MM.1S (cell line): Measurements from ENCODE around the gene GPR160.
"Not testable (repeated sequence)": the region's sequence is repeated elsewhere in the genome, so short reads cannot be mapped to it uniquely, and the experiment has no call there.

ENCODE experiments used
- DNase-seq: peaks from one replicate; pipeline ENCODE4 v3.0.0-alpha.2; 2015
- H2AFZ ChIP-seq: fragments of 300-600 bp; sonication (generic); 2 replicates; pipeline ENCODE4 v1.6.0; 2016; ENCODE audit warnings: antibody characterized with exemption, low read length
- H3F3A ChIP-seq: fragments of 300-600 bp; sonication (generic); 2 replicates; pipeline ENCODE4 v1.6.1; 2016; ENCODE audit warnings: mild to moderate bottlenecking, antibody characterized with exemption, low read length, moderate library complexity, mixed read lengths; ENCODE audit not compliant: insufficient read depth
- H3K27ac ChIP-seq: fragments of 300-600 bp; sonication (generic); 2 replicates; pipeline ENCODE4 v1.5.1; 2016; ENCODE audit warnings: mild to moderate bottlenecking, low read length
- H3K27me3 ChIP-seq: fragments of 300-600 bp; sonication (generic); replicated peaks from 2 replicates; pipeline ENCODE4 v1.6.0; 2016; ENCODE audit warnings: low read length; ENCODE audit not compliant: insufficient read depth
- H3K36me3 ChIP-seq: fragments of 300-600 bp; sonication (generic); replicated peaks from 2 replicates; pipeline ENCODE4 v1.6.1; 2016; ENCODE audit warnings: mild to moderate bottlenecking, low read length, mixed read lengths; ENCODE audit not compliant: insufficient read depth
- H3K4me1 ChIP-seq: fragments of 300-600 bp; sonication (generic); 2 replicates; pipeline ENCODE4 v1.6.1; 2016; ENCODE audit warnings: low read length, mixed read lengths
- H3K4me2 ChIP-seq: fragments of 300-600 bp; sonication (generic); 2 replicates; pipeline ENCODE4 v1.6.0; 2016; ENCODE audit warnings: low read depth, low read length
- H3K4me3 ChIP-seq: fragments of 300-600 bp; sonication (generic); 2 replicates; pipeline ENCODE4 v1.5.1; 2016; ENCODE audit warnings: low read length, mixed read lengths
- H3K79me2 ChIP-seq: fragments of 300-600 bp; sonication (generic); 2 replicates; pipeline ENCODE4 v1.6.1; 2016; ENCODE audit warnings: mixed run types, low read length, mixed read lengths
- H3K9ac ChIP-seq: fragments of 300-600 bp; sonication (generic); 2 replicates; pipeline ENCODE4 v1.6.1; 2016; ENCODE audit warnings: low read length, mixed read lengths
- H3K9me2 ChIP-seq: fragments of 300-600 bp; sonication (generic); replicated peaks from 2 replicates; pipeline ENCODE4 v1.6.1; 2016; ENCODE audit warnings: mild to moderate bottlenecking, low read length, mixed read lengths; ENCODE audit not compliant: insufficient read depth
- H3K9me3 ChIP-seq: fragments of 300-600 bp; sonication (generic); replicated peaks from 2 replicates; pipeline ENCODE4 v1.6.1; 2016; ENCODE audit warnings: mild to moderate bottlenecking, low read length, mixed read lengths; ENCODE audit not compliant: insufficient read depth
- H4K20me1 ChIP-seq: fragments of 300-600 bp; sonication (generic); 2 replicates; pipeline ENCODE4 v1.6.1; 2016; ENCODE audit warnings: mild to moderate bottlenecking, low read length, moderate library complexity, mixed read lengths; ENCODE audit not compliant: insufficient read depth
- EZH2 ChIP-seq: fragments of 300-600 bp; sonication (generic); optimal IDR thresholded peaks from 2 replicates; pipeline ENCODE3; 2017; ENCODE audit warnings: low read depth, mild to moderate bottlenecking, antibody characterized with exemption, low read length, mixed read lengths
- EZH2phosphoT487 ChIP-seq: fragments of 300-600 bp; sonication (generic); IDR thresholded peaks from 2 replicates; pipeline ENCODE4 v1.6.1; 2018; ENCODE audit warnings: antibody characterized with exemption, low read length
- TF ChIP-seq, protein P1 (sequence below): fragments of 300-600 bp; sonication (generic); IDR thresholded peaks from 2 replicates; pipeline ENCODE4 v1.5.1; 2016; ENCODE audit warnings: antibody characterized with exemption, low read length, mixed read lengths

Gene GPR160

DNA sequence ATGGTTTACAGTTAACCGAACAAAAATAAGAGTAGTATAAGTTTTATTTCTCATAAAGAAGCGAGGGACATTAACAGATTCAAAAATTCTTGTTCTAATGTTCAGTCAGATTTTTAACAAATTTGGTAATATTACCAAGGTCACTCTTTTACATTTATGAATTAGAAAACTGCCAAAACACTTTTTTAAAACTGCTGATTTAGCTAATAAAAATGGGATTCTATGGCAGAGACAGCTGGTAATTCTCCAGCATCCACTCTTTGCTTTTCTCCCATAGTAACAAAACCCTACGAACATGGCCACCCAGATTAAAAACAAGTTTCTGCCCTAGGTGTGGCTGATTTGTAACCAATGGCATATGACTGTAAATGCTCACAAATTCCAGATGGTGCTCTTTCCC lies 71.2 kb downstream of the GPR160 start:
- no peak overlapping the region for H2AFZ ChIP-seq
- peaks cover 14% of the 10 kb centered on the region; the same call in 1 of the 2 replicates for H3K36me3 ChIP-seq
- no peak for DNase-seq
- no peaks in the 10 kb centered on the region for H3K9me3 ChIP-seq
- H3K27ac ChIP-seq: no peak overlapping the region
- TF ChIP-seq EZH2 (no peak), EZH2phosphoT487 (no peak)
- TF ChIP-seq, protein P1, sequence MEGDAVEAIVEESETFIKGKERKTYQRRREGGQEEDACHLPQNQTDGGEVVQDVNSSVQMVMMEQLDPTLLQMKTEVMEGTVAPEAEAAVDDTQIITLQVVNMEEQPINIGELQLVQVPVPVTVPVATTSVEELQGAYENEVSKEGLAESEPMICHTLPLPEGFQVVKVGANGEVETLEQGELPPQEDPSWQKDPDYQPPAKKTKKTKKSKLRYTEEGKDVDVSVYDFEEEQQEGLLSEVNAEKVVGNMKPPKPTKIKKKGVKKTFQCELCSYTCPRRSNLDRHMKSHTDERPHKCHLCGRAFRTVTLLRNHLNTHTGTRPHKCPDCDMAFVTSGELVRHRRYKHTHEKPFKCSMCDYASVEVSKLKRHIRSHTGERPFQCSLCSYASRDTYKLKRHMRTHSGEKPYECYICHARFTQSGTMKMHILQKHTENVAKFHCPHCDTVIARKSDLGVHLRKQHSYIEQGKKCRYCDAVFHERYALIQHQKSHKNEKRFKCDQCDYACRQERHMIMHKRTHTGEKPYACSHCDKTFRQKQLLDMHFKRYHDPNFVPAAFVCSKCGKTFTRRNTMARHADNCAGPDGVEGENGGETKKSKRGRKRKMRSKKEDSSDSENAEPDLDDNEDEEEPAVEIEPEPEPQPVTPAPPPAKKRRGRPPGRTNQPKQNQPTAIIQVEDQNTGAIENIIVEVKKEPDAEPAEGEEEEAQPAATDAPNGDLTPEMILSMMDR: no peak
- H4K20me1 ChIP-seq: no peaks in the 10 kb centered on the region
- no peaks in the 10 kb centered on the region for H3K9me2 ChIP-seq
- H3K4me1 ChIP-seq: no peaks in the 10 kb centered on the region
- H3K9ac ChIP-seq: no peak overlapping the region
- no peak overlapping the region for H3K4me2 ChIP-seq
- no peaks in the 10 kb centered on the region for H3F3A ChIP-seq
- H3K27me3 ChIP-seq: no peaks in the 10 kb centered on the region
- peaks cover 26% of the 10 kb centered on the region; the same call in 1 of the 2 replicates for H3K79me2 ChIP-seq
- no peak overlapping the region for H3K4me3 ChIP-seq

DNA sequence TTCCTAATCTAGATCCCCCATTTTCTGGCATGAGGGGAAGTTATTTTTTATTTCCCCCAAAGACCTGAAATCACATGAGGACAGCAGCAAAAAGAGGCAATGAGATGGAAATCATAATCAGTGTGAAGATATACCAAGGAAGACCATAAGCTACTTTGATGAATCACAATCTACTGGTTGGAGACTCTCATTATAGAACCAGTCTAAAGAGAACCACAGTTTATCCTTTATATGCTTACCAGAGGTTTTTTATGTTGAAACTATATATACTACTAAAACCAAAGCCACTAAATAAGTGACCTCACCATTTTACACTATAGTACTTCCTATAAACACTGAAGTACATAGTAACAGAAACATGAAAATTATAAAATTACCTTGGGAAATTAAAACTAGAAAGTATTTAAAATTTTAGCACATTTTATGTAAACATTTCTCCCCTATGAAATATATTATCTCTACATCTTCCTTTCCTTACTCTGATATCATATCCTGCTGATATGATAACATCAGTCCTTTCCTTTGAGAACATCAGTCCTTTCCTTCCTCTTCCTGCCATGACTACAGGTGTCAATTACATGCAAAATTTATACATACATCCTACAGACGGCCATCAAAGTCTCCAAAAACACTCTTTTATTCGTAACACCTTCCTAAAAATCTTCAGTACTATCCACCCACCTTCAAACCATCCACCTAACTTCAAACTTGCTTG lies 71.9 kb downstream of the GPR160 start:
- no peak overlapping the region for H3K4me3 ChIP-seq
- peaks cover 30% of the 10 kb centered on the region for H3K79me2 ChIP-seq
- no peak overlapping the region for H3K27ac ChIP-seq
- TF ChIP-seq, protein P1: no peak
- TF ChIP-seq EZH2 (no peak), EZH2phosphoT487 (no peak)
- H3K9me3 ChIP-seq: no peaks in the 10 kb centered on the region
- no peaks in the 10 kb centered on the region for H4K20me1 ChIP-seq
- no peak overlapping the region for H3K9ac ChIP-seq
- H3K4me1 ChIP-seq: no peaks in the 10 kb centered on the region
- no peak for DNase-seq
- H3K9me2 ChIP-seq: no peaks in the 10 kb centered on the region
- H3K36me3 ChIP-seq: peaks cover 14% of the 10 kb centered on the region; the same call in 1 of the 2 replicates
- H2AFZ ChIP-seq: no peak overlapping the region
- no peaks in the 10 kb centered on the region for H3F3A ChIP-seq
- no peak overlapping the region for H3K4me2 ChIP-seq
- no peaks in the 10 kb centered on the region for H3K27me3 ChIP-seq

DNA sequence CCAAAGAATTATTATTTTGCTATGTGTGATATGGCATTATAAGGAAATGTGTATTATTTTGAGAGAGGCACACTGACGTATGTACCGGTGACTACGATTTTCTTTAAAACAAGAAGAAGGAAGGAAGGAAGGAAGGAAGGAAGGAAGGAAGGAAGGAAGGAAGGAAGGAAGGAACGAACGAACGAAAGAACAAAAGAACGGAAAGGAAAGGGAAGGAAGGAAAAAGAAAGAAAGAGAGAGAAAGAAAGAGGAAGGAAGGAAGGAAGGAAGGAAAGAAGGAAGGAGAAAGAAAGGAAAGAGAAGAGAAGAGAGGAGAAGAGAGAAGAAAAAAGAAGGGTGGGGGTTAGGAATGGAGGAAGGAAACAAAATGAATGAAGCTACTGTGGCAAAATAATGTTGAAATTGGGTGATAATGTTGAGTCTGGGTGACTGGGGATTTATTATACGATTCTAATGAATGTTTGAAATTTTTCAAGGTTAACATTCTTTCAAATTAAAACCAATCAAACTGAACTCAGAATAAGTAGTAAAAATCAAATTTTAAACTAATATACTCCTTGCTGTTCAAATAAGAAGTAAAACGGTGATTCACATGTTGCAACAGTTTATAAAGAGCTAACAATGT lies 73.5 kb downstream of the GPR160 start:
- Histone ChIP-seq H3K27ac (no peak overlapping the region), H3K36me3 (peaks cover 24% of the 10 kb centered on the region; the same call in 1 of the 2 replicates), H4K20me1 (no peaks in the 10 kb centered on the region), H3K27me3 (no peaks in the 10 kb centered on the region), H2AFZ (no peak overlapping the region), H3K4me1 (no peaks in the 10 kb centered on the region), H3K9me2 (no peaks in the 10 kb centered on the region), H3K4me2 (no peak overlapping the region), H3K9ac (no peak overlapping the region), H3K4me3 (no peak overlapping the region), H3F3A (no peaks in the 10 kb centered on the region), H3K9me3 (no peaks in the 10 kb centered on the region), H3K79me2 (peaks cover 41% of the 10 kb centered on the region)
- DNase-seq: no peak
- TF ChIP-seq EZH2phosphoT487: no peak
- TF ChIP-seq, protein P1: no peak
- TF ChIP-seq EZH2: no peak

DNA sequence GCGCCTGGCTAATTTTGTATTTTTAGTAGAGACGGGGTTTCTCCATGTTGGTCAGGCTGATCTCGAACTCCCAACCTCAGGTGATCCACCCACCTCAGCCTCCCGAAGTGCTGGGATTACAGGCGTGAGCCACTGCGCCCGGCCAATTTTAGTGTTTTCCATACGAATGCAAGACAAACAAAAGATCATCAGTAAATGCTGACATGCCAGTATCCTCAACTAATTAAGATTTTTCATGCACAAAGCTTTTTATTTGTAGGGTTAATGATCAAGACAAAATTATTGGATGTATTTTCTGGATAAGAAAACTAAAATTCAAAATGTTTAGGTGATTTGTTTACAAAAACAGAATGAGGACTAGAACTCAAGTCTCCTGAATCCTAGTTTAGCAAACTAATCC lies 76.4 kb downstream of the GPR160 start:
- not testable (repeated sequence) for H3K4me1 ChIP-seq, H4K20me1 ChIP-seq, H3F3A ChIP-seq, H3K4me2 ChIP-seq, H3K9me2 ChIP-seq, H3K9ac ChIP-seq, DNase-seq, H3K27ac ChIP-seq, H3K4me3 ChIP-seq, H3K27me3 ChIP-seq, H3K9me3 ChIP-seq, H2AFZ ChIP-seq
- Histone ChIP-seq H3K36me3 (peaks cover 16% of the 10 kb centered on the region; the same call in 1 of the 2 replicates), H3K79me2 (peaks cover 50% of the 10 kb centered on the region)
